HG02970 (cell line): ENCODE measurements around the gene SLC6A3.
"Not testable (repeated sequence)": the region's sequence is repeated elsewhere in the genome, so short reads cannot be mapped to it uniquely, and the experiment has no call there.

Source experiments
- ATAC-seq: cut with Tn5 transposase; IDR thresholded peaks from one replicate; pipeline ENCODE4 v1.9.1; 2021; ENCODE audit warnings: mild to moderate bottlenecking, moderate library complexity, moderate number of reproducible peaks; ENCODE audit not compliant: unreplicated experiment, low FRiP score

SLC6A3 gene

GRCh38 chr5:1376981-1377380 is 68.3 kb downstream of the SLC6A3 start:
- no peak for ATAC-seq

GRCh38 chr5:1375871-1376810 is 69.1 kb downstream of the SLC6A3 start:
- no peak for ATAC-seq

DNA sequence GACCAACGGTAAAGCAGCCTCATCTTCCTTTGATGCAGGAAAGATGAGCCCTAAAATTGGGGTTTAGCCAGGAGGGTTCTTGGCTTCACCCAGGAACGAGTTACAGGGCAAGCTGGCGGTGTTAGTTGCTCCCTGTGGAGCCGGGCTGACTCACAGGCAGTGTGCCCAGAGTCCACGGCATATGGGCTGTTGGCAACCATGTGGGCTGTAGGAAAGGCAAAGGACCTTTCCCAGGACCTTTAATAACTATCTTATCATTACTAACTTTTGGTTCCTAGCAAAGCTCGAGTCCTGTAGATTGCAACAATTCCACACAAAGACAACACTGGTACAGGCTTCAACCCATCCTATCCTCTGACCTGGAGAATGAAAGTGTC is 70.6 kb downstream of the SLC6A3 start:
- ATAC-seq, result no peak

DNA sequence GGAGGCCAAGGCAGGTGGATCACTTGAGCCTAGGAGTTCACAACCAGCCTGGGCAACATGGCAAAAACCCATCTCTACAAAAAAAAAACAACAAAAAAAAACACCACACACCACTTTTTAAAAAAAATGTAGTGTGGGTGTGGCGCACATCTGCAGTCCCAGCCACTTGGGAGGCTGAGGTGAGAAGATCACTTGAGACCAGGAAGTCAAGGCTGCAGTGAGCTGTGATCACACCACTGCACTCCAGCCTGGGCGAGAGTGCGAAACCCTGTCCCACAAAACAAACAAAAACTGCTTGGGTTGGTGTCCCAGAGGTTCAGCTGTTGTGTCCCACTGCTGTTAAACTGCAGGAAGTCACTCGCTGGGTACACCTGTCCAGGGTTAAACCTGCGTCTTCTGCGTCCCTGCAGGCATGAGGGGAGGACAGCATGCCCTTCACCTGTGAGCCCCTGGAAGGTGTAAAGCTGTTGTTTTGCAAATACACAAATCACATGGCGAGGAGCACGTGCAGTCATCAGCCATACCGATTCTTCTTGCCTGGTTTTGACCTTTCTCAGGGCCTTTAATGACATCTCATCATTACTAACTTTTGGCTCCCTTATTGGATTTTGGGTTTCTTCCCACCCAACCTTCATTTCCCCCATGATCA is 71.1 kb downstream of the SLC6A3 start:
- no peak for ATAC-seq

GRCh38 chr5:1371972-1372342 is 73.3 kb downstream of the SLC6A3 start:
- not testable (repeated sequence) for ATAC-seq

DNA sequence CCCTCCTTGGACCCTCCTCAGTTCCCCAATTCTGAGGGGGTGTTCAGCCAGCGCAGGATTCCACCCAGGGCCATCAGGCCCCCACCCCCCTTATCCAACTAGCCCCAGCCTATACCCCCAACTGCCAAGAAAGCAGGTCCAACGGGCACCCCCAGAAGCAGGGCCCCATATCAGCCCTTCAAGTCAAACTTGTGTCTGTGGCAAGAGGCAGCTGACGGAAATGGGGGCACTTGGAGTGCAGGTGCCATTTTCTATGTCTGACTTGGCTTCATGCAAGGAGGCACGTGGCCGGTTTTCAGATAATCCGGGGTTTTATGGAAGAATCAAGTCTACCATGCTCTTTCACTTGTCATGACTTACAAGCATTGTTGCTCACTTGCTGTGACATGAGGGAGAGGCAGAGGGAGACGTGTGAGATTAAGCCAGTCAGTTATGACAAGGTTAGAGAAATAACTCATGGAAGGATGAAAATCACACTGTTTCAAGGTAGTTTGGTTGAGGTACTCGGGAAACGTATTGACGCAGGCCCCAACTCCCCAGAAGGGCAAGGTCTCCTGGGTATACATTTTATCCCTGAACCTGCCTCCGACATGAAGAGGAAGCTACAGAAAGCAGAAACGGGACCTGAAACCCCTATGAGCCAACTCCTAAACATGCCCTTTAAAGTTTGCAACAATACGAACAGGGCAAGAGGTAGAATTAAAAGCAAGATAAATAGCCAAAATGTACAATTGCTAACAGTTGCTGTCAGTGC is 73.8 kb downstream of the SLC6A3 start:
- no peak for ATAC-seq

DNA sequence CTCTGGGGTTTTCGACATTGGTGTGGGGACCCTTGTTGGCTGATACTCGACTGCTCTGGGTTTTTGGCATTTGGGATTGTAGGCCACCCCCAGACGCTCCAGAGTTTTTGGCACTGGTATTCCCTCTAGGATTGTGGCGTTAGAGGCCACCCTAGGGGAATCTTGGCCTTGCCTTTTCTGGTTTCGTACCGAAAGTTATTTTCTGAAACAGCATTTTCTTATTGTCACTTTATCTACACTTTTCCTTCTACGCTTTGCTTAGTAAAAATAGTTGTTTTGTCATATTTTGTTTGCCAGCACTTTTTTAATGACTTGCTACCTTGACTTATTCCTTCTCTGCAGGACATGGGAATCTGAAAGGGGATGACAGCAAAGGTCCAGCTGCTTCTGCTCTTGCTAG is 75.2 kb downstream of the SLC6A3 start:
- no peak for ATAC-seq

DNA sequence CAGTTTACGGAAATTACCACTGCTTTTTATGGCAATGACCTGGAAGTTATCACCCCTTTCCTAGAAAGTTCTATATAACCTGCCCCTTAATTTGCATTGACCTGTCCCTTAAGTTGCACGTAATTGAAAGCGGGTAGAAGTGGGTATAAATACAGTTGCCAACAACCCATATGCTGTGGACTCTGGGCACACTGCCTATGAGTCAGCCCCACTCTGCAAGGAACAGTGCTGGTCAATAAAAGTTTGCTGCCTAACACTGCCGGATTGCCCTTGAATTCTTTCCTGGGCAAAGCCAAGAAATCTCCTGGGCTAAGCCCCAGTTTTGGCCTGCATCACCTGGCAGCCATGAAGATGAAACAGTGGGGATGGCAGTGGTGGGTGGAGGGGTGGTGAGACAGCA is 76.5 kb downstream of the SLC6A3 start:
- no peak for ATAC-seq

DNA sequence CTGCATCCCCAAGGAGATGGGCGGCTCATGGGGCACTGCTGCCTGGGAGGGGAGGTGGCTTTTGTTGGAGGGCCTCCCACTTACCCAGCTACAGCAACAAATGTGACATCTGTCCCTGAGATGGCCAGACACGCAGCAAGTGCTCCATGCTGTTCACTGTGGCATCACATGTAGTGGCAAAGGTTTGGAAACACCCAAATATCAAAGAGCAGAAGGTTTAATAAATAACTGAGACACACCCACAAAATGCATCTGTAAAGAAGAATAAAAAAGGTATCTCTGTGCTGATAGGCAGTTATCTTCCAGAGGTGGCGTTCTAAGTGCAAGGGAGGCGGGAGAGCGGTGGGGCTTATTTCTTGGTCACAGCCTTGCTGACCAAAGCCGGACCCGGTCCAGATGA is 77.0 kb downstream of the SLC6A3 start:
- ATAC-seq, result no peak

DNA sequence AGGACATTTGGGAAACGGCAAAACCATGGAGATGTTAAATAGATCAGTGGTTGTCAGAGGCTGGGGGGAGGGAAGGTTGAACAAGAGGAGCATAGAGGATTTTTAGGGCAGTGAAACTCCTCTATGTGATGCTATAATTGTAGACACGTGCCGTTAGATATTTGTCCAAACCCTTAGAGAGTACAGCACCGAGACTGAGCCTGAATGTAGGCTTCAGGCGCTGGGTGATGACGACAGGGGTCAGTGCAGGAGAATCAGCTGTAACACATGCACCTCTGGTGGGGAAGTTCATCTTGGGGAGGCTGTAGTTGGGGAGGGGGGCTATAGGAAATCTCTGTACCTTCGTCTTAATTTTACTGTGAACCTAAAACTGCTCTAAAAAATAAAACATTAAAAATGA is 78.1 kb downstream of the SLC6A3 start:
- ATAC-seq, result no peak

DNA sequence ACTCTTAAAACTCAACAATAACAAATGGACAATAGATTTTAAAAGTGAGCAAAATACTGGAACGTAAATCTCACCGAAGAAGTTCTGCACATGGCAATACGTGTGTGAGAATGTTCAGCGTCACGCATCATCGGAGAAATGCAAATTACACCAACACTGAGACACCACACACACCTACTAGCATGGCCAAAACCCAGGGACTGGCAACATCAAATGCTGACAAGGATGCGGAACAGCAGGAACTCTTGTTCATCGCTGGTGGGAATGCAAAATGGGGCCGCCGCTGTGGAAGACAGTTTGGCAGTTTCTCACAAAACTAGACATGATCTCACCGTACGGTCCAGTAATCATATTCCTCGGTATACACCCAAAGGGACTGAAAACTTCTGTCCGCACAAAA is 78.7 kb downstream of the SLC6A3 start:
- ATAC-seq, result no peak

DNA sequence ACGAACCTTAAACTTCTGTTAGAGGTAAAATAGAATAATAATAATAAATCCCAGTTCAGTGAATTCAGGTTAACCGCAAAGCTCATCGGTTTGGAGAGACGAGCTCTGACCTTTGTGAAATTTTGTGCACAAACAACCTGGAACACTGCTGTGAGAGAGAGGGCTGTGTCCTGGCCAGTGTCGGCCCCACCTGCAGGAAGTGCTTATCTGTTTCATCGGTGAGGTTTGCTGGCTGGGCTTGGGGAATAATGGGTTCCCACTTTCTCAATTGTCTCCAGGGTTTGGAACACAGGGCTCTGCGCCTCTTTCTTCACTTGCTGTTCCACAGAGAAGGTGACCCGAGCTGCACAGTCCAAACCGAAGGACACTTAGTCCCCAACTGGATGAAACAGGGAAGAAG is 81.0 kb downstream of the SLC6A3 start:
- ATAC-seq, result no peak

GRCh38 chr5:1363581-1363980 is 81.7 kb downstream of the SLC6A3 start:
- ATAC-seq, result no peak

GRCh38 chr5:1363160-1363559 is 82.1 kb downstream of the SLC6A3 start:
- no peak for ATAC-seq

DNA sequence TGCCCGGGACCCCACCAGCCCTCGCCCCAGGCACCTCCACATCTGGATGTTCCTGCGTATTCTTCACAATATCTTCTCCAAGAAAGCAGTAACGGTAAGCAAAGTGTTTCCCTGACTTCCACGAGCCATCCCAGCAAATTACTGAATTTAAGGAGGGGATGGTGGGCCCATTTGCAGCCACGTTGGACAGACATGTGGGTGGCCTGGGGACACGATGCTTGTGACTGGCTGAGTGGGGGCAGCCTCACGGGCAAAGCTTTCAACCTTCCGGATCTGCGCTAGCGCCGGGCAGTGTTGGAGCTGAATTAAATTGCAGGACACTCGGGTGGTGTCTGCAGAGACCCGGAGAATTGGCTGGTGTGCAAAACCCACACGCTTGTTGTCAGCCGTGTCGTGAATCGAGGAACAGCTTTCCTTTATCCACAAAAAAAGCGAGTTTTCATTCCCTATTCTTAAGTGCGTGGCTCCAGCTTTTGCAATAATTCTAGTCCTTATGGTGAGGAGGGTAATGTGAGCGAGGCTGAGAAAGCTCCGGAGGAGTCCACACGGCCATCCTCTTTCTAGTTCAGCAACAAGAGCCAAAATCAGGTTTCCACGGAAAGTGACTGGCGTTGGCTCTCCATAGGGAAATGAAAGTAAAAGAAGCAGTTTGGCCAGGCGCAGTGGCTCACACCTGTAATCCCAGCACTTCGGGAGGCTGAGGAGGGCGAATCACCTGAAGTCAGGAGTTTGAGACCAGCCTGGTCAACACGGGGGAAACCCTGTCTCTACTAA is 82.8 kb downstream of the SLC6A3 start:
- ATAC-seq, result no peak

- ATAC-seq, result no peak
Observed at GRCh38 chr5:1360861-1361260, 84.4 kb downstream of the SLC6A3 start.

GRCh38 chr5:1360367-1360766 is 84.9 kb downstream of the SLC6A3 start:
- ATAC-seq, result not testable (repeated sequence)

DNA sequence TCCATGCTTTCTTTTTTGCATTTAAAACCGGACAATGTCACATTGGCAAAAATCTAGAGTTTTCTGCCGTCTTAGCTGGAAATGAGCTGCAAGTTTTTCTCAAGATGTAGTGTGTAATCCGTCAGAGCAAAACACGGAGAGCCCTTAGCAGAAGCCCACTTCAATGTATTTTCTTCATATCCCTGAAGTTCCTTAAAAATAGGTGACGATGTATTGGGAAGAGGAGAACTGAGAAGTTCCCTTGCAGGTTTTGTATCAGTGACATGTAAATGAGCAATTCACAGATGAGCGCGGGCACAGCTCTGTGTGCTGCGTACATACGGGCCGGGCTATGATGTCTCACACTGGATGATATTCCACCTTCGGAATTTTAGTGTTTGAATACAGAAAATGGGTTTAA is 85.5 kb downstream of the SLC6A3 start:
- ATAC-seq, result no peak

GRCh38 chr5:1359031-1359645 is 86.1 kb downstream of the SLC6A3 start:
- ATAC-seq, result no peak

GRCh38 chr5:1358726-1359025 is 86.6 kb downstream of the SLC6A3 start:
- ATAC-seq, result no peak
